CD4-positive, CD25-positive, alpha-beta regulatory T cell (primary cell): ENCODE measurements around the gene LIPA. TPM values are rescaled to one million over a fixed set of nuclear protein-coding genes. Genes with fewer than 3 reads are reported as not detected.
"Not testable (repeated sequence)": the region's sequence is repeated elsewhere in the genome, so short reads cannot be mapped to it uniquely, and the experiment has no call there.

Source experiments
- ATAC-seq, 2 donors: fragments of 150-1000 bp; cut with Tn5 transposase; one replicate each; pipeline ENCODE4 v1.10.0; 2021; ENCODE audit warnings: low read depth in 2 of 2, moderate number of reproducible peaks in 2 of 2, moderate library complexity in 1 of 2
- DNase-seq, 3 donors: peaks; one replicate each; pipeline versions ENCODE4 v3.0.0 to v3.0.0-alpha.2; 2012 to 2022; ENCODE audit warnings: mixed read lengths in 1 of 3
- H3K27ac ChIP-seq: one replicate; pipeline ENCODE4 v1.7.0; 2013; ENCODE audit warnings: mild to moderate bottlenecking, low read length; ENCODE audit not compliant: insufficient read depth, poor library complexity, severe bottlenecking
- H3K27me3 ChIP-seq: one replicate; pipeline ENCODE4 v1.7.0; 2013; ENCODE audit warnings: low read length; ENCODE audit not compliant: control insufficient read depth, insufficient read depth
- H3K36me3 ChIP-seq: one replicate; pipeline ENCODE4 v1.7.0; 2013; ENCODE audit warnings: mild to moderate bottlenecking, low read length, moderate library complexity; ENCODE audit not compliant: control insufficient read depth, insufficient read depth
- H3K4me1 ChIP-seq: 2 replicates; pipeline ENCODE4 v1.7.0; 2013; ENCODE audit warnings: mild to moderate bottlenecking, low read length; ENCODE audit not compliant: insufficient read depth, control insufficient read depth, poor library complexity, severe bottlenecking
- H3K4me3 ChIP-seq: one replicate; pipeline ENCODE4 v1.7.0; 2013; ENCODE audit warnings: low read depth, mild to moderate bottlenecking, low read length, moderate library complexity
- H3K9me3 ChIP-seq, 2 experiments: 1 replicate in 1 of 2; 2 replicates in 1 of 2; pipeline ENCODE4 v1.7.0; 2013; ENCODE audit warnings: low read length in 2 of 2, mild to moderate bottlenecking in 1 of 2, moderate library complexity in 1 of 2; ENCODE audit not compliant: control insufficient read depth in 2 of 2
- H3K27ac Mint-ChIP-seq, 3 donors: one replicate each; pipeline ENCODE4 v1.8.0; 2020 to 2022; ENCODE audit warnings: mild to moderate bottlenecking in 3 of 3, mixed read lengths in 3 of 3, moderate library complexity in 2 of 3
- H3K27me3 Mint-ChIP-seq: one replicate; pipeline ENCODE4 v1.8.0; 2022; ENCODE audit warnings: mild to moderate bottlenecking, mixed read lengths
- H3K36me3 Mint-ChIP-seq: one replicate; pipeline ENCODE4 v1.8.0; 2020; ENCODE audit warnings: mixed read lengths
- H3K4me1 Mint-ChIP-seq, 4 donors: one replicate each; pipeline ENCODE4 v1.8.0; 2020 to 2022; ENCODE audit warnings: mixed read lengths in 4 of 4, mild to moderate bottlenecking in 1 of 4
- H3K4me3 Mint-ChIP-seq, 4 donors: one replicate each; pipeline ENCODE4 v1.8.0; 2020 to 2022; ENCODE audit warnings: mild to moderate bottlenecking in 4 of 4, mixed read lengths in 4 of 4, moderate library complexity in 3 of 4
- H3K9me3 Mint-ChIP-seq, 7 donors: one replicate each; pipeline ENCODE4 v1.8.0; 2020 to 2022; ENCODE audit warnings: mixed read lengths in 7 of 7, mild to moderate bottlenecking in 3 of 7, moderate library complexity in 2 of 7
- polyA plus RNA-seq, 4 donors: library from polyadenylated mRNA; unstranded; fragments of 300-500 nt; fragmentation: Illumina TruSeq; gene quantifications; one replicate each; pipeline ENCODE4 v1.2.3, GENCODE V29; 2021
- total RNA-seq: library from RNA; stranded (reverse); gene quantifications from one replicate; pipeline ENCODE4 v1.2.3, GENCODE V29; 2022

The LIPA gene
- total and polyA plus RNA-seq, 5 donors from 2014 or later: 25.2 to 99.9 (median 92.2) TPM

DNA sequence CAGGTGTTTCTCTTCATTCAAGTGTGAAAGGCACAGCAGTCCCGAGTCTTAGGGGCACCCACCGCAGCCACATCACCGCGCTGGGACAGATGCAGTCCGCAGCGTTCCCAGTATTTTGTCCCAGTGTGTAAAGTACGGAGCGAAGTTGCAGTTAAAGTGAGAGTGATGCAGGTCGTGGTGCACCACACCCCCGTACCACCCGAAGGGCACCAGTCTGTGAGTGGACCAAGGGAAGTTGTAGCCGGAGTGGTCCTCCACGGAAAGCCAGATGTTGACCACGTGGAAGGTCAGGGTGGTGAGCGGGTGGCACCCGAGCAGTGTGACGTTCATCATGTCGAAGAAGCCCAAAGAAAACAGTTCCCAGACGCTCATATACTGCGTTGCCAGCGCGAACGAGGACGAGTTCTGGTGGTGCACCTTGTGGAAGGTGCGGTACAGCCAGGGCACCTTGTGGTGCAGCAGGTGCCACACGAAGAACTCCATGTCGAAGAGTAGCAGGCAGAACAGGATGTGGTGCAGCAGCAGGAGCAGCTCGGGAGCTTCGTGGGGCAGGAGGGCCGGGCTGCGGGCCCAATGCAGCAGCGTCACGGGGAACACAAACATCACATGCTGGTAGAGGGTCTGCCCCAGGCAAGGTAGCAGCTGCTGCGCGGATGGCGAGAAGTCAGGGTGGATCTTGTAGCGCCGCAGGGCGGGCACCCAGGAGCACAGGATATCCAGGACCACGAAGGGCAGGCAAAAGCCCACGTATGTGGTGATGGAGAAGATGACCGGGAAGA lies 45.0 kb downstream of the LIPA start:
- DNase-seq (peak; percentile 25 to 63 (median 60)), ATAC-seq (peak; percentile 61)
- Histone ChIP-seq H3K4me3 (peak overlapping the region; percentile 89), H3K9me3 (no peaks in the 10 kb centered on the region), H3K27ac (no peak overlapping the region), H3K27me3 (peaks cover 39% of the 10 kb centered on the region), H3K36me3 (no peaks in the 10 kb centered on the region), H3K4me1 (peaks cover 23% of the 10 kb centered on the region)
- no peaks in the 10 kb centered on the region for H3K36me3 Mint-ChIP-seq
- no peaks in the 10 kb centered on the region for H3K9me3 Mint-ChIP-seq
- peaks cover 5 to 20% (median 14%) of the 10 kb centered on the region in 4 donors for H3K4me1 Mint-ChIP-seq
- H3K27ac Mint-ChIP-seq: peak overlapping the region; percentile 79 to 92 (median 82)
- peak overlapping the region; percentile 72 to 95 (median 88) for H3K4me3 Mint-ChIP-seq
- H3K27me3 Mint-ChIP-seq: peaks cover 59% of the 10 kb centered on the region

DNA sequence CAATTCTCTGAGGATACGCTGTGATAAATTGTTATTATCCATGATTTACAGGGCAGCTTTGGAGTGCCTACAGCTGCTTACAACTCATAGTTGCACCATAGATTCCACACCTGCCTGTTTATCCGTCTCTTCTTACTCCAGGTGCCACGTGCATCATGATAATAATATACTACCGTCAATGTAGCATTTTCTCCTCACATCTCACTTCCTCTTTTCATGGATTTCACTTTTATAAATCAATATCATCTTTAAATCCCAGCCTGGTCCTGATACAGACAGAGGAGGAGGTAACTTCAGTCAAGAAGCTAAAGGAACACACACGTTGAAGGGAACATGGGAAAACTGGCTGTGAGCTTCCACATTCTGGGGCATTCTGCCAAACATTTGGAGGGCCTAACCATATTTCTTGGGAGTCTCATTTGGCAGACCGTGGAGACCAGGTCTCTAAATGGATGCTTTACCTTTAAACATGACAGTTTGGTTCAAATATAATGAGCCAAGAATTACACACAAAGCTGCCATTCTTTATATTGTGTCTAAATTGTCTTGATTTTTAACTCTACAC lies 46.9 kb downstream of the LIPA start:
- H3K9me3 Mint-ChIP-seq: peaks cover 0 to 1% (median 0%) of the 10 kb centered on the region in 7 donors

DNA sequence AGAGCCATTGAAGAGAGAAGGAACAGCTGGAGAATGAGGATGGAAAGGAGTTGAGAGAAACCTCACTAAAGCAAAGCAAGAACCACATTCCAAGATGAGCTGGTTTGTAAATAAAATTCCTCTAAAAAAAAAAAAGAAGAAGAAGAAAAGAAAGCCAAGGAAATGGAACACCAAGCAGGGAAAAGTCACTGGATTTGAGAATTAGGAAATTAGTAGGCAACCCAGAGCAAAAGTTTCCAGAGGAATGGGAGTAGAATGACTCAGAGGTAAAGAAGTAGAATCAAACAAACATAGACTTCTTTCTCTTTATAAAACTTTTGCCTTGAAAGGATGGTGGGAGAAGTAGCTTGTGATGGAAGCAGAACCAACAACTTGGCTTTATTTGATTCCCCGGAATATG lies 48.3 kb downstream of the LIPA start:
- Mint-ChIP-seq H3K4me3 (no peak overlapping the region), H3K27ac (no peak overlapping the region), H3K4me1 (peaks cover 5 to 16% (median 13%) of the 10 kb centered on the region in 4 donors), H3K36me3 (no peaks in the 10 kb centered on the region), H3K9me3 (peaks cover 0 to 1% (median 0%) of the 10 kb centered on the region in 7 donors), H3K27me3 (peaks cover 57% of the 10 kb centered on the region)
- no peaks in the 10 kb centered on the region for H3K36me3 ChIP-seq
- H3K4me3 ChIP-seq: no peak overlapping the region
- H3K9me3 ChIP-seq: no peaks in the 10 kb centered on the region
- DNase-seq (no peak), ATAC-seq (no peak)
- peaks cover 24% of the 10 kb centered on the region for H3K27me3 ChIP-seq
- peaks cover 21% of the 10 kb centered on the region for H3K4me1 ChIP-seq
- no peak overlapping the region for H3K27ac ChIP-seq

More for the DNA sequence above, 46.9 kb downstream of the LIPA start:
- ATAC-seq (no peak), DNase-seq (no peak)
- H3K4me1 Mint-ChIP-seq: peaks cover 5 to 20% (median 14%) of the 10 kb centered on the region in 4 donors
- Histone ChIP-seq H3K27me3 (peaks cover 32% of the 10 kb centered on the region), H3K4me3 (no peak overlapping the region), H3K4me1 (peaks cover 23% of the 10 kb centered on the region), H3K36me3 (no peaks in the 10 kb centered on the region), H3K9me3 (no peaks in the 10 kb centered on the region), H3K27ac (no peak overlapping the region)
- H3K27me3 Mint-ChIP-seq: peaks cover 61% of the 10 kb centered on the region
- H3K36me3 Mint-ChIP-seq: no peaks in the 10 kb centered on the region
- no peak overlapping the region for H3K27ac Mint-ChIP-seq
- no peak overlapping the region for H3K4me3 Mint-ChIP-seq

DNA sequence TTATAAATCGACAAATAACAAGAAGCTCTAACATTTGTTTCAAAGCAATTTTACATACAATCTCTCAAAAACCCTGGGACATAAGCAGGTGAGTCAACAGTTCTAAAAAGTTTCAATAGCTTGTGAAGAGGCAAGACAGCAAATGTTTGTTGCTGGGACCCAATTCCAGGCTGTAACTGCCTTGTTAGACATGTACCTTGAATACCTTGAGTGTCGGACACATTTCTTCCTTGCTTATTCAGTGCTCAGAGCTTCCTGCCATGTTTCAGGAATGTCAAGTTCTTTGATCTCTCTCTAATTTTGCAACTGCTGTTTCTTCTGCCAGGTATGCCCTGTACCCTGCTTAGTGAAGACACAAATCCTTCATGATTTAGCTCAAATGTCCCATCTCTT lies 49.5 kb downstream of the LIPA start:
- Mint-ChIP-seq H3K4me3 (no peak overlapping the region), H3K27me3 (peaks cover 54% of the 10 kb centered on the region), H3K27ac (no peak overlapping the region), H3K36me3 (no peaks in the 10 kb centered on the region), H3K4me1 (peaks cover 0 to 10% (median 8%) of the 10 kb centered on the region in 4 donors), H3K9me3 (peaks cover 0 to 1% (median 0%) of the 10 kb centered on the region in 7 donors)
- no peaks in the 10 kb centered on the region for H3K36me3 ChIP-seq
- H3K4me3 ChIP-seq: no peak overlapping the region
- peaks cover 19% of the 10 kb centered on the region for H3K27me3 ChIP-seq
- ATAC-seq (no peak), DNase-seq (no peak)
- H3K9me3 ChIP-seq: no peaks in the 10 kb centered on the region
- H3K27ac ChIP-seq: no peak overlapping the region
- H3K4me1 ChIP-seq: peaks cover 9% of the 10 kb centered on the region

DNA sequence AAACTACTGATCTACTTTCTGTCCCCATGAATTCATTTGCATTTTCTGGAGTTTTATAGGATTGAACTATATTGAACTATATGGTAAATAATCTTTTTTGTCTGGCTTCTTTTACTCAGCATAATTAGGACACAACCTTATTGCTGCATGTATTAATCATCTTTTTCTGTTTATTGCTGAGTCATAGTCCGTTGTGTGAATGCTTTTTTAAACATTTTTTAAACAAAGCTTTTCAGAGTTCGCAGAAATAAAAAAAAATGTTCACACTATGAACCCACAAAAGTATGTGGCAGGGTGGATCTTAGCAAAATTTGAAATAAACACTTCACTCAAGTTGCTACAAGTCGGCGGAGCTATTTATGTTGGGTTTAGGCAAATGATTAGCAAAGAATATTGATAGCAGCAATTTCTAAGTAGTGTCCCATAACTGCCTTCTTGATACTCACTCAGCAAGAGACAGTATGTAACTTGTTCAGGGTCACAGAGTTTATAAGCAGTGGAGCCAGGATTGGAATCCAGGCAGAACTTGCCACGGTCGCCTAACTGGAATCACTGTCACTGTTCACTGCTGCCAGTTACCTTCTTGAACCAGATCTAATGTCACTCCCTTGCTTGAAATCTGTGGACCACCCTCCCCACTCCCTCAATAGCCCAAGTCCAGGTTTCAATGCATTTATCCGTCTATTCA lies 50.1 kb downstream of the LIPA start:
- DNase-seq: peak in 1 of 3 donors; percentile 31
- H3K36me3 ChIP-seq: no peaks in the 10 kb centered on the region
- no peak overlapping the region for H3K27ac ChIP-seq
- Mint-ChIP-seq H3K27ac (no peak overlapping the region), H3K4me3 (no peak overlapping the region), H3K27me3 (peaks cover 49% of the 10 kb centered on the region), H3K36me3 (no peaks in the 10 kb centered on the region), H3K9me3 (peaks cover 0 to 1% (median 0%) of the 10 kb centered on the region in 7 donors), H3K4me1 (peaks cover 0 to 5% (median 4%) of the 10 kb centered on the region in 4 donors)
- H3K4me3 ChIP-seq: no peak overlapping the region
- peaks cover 4% of the 10 kb centered on the region for H3K4me1 ChIP-seq
- peaks cover 19% of the 10 kb centered on the region for H3K27me3 ChIP-seq
- ATAC-seq: no peak
- no peaks in the 10 kb centered on the region for H3K9me3 ChIP-seq

DNA sequence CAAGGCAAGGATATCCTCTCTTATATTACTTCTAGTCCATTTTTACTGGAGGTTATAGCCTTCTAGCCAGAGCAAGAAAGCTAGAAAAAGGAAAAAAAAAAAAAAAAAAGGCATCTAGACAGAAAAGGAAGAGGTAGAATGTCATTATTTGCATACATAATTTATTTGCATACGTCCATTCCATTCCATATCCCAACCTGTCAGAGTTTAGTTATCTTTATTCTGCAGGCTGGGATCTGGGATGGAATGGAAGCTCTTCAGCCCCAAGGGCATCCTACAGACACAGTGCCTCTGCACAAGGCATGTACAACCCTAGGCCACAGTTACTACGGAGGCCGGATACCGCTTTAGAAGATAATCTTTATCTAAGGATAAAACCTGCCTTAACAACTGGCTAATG lies 54.1 kb downstream of the LIPA start:
- H3K4me3 Mint-ChIP-seq: no peak overlapping the region
- peaks cover 2% of the 10 kb centered on the region for H3K27me3 ChIP-seq
- H3K4me1 ChIP-seq: no peaks in the 10 kb centered on the region
- H3K27ac ChIP-seq: no peak overlapping the region
- no peak overlapping the region for H3K27ac Mint-ChIP-seq
- DNase-seq (no peak), ATAC-seq (no peak)
- peaks cover 50% of the 10 kb centered on the region for H3K27me3 Mint-ChIP-seq
- no peaks in the 10 kb centered on the region for H3K36me3 ChIP-seq
- no peak overlapping the region for H3K4me3 ChIP-seq
- no peaks in the 10 kb centered on the region for H3K36me3 Mint-ChIP-seq
- H3K4me1 Mint-ChIP-seq: no peaks in the 10 kb centered on the region
- peaks cover 0 to 1% (median 0%) of the 10 kb centered on the region in 7 donors for H3K9me3 Mint-ChIP-seq
- H3K9me3 ChIP-seq: no peaks in the 10 kb centered on the region

DNA sequence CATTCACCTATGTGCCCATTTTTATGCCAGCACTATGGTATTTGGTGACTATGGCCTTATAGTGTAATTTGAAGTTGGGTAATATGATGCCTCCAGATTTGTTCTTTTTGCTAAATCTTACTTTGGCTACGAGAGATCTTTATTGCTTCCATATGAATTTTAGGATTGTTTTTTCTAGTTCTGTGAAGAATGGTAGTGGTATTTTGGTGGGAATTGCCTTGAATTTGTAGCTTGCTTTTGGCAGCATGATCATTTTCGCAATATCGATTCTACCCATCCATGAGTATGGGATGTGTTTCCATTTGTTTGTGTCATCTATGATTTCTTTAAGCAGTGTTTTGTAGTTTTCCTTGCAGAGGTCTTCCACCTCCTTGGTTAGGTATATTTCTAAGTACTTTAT lies 60.3 kb downstream of the LIPA start:
- not testable (repeated sequence) for H3K27me3 ChIP-seq, H3K27ac Mint-ChIP-seq, H3K4me3 Mint-ChIP-seq, DNase-seq, ATAC-seq, H3K9me3 Mint-ChIP-seq, H3K36me3 ChIP-seq, H3K36me3 Mint-ChIP-seq, H3K4me1 Mint-ChIP-seq, H3K4me1 ChIP-seq, H3K4me3 ChIP-seq, H3K27ac ChIP-seq, H3K9me3 ChIP-seq
- H3K27me3 Mint-ChIP-seq: peaks cover 38% of the 10 kb centered on the region
